NCI-H1417 (cell line): ENCODE data around the gene MTNR1B.

Experiments used
- DNase-seq, 3 experiments: peaks; one replicate each; lab custom pipeline; 2025; lab: John Stamatoyannopoulos, UW

MTNR1B gene

DNA sequence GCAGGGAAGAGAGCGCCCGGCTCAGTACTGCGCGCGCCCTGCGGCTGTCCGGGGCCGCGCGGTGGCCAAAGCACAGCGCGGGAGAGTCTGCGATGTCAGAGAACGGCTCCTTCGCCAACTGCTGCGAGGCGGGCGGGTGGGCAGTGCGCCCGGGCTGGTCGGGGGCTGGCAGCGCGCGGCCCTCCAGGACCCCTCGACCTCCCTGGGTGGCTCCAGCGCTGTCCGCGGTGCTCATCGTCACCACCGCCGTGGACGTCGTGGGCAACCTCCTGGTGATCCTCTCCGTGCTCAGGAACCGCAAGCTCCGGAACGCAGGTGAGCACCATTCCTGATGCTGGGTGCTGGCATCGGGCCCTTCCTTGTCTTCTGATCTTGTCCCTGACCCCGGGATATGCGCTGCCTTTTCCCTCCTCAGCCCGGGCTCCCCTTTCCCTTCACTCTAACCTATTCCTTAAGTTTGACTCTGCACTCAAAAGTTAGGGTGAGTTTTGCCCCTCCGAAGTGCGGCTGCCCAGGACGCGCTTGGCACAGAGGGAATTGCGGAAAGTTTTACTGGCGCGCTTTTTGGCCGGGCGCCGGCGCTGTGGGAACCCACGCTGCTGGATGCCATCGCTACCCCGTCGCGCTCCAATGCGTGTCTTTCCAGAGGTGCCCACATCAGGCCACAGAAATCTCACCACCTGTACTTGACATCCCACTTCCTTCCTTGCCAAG, at the start of gene MTNR1B:
Gene MTNR1B (plus strand): TSS at position 18 of the 714 bp plus-strand sequence. CDS start 75 bp downstream, at position 93.
- DNase-seq, result no peak

DNA sequence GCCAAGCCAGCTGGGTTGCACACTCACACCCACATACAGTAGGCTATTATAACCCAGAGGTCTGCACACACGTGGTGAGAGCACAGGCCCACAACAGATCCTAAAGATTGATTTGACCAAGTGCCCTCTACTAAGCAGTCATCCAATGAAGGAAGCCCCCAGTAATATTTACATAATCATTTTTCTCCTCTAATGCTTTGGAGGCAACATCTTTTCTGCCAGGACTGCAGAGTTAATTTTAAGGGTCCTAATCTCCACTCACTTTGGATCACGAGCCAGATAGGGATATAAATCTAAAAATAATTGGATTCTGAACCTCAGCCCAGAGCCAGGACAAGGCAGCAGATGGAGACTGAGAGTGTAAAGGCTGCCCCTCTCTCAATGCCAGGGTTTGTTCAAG, 49.1 kb upstream of the MTNR1B start:
- DNase-seq, result no peak

DNA sequence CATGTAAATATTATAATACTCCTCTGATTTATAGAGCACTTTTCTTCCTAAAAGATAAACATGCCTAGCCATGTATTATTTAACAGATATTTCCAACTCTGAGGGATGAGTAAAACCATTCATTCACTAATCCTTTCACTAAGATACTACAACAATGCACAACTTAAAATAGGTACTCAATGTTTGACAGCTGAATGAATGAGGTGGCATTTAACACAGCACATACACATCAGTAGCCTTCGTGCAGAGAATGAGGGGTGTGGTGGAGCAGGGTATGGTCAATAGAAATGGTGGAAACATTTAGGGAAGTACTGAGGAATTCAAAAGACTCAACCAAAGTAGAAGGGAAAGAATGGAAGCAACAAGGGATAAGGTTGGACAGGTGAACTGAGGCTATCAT, 46.7 kb upstream of the MTNR1B start:
- no peak for DNase-seq

DNA sequence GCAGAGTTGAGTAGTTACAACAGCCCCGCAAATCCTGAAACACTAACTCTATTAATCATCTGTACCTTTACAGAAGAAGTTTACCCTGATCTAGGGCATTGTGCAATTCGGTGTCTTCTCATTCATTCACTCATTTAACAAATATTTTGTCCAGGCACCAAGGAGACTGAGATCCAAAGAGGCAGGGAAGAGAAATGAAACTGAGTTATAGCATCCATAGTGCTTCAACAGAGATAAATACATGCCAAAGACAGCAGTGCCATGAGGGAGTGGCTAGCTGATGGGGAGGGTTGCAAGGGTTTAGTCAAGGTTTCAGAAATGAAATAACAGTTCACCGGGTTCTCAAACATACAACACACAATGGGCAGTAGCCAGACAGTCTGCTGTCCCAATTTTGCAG, 40.2 kb upstream of the MTNR1B start:
- DNase-seq, result no peak

DNA sequence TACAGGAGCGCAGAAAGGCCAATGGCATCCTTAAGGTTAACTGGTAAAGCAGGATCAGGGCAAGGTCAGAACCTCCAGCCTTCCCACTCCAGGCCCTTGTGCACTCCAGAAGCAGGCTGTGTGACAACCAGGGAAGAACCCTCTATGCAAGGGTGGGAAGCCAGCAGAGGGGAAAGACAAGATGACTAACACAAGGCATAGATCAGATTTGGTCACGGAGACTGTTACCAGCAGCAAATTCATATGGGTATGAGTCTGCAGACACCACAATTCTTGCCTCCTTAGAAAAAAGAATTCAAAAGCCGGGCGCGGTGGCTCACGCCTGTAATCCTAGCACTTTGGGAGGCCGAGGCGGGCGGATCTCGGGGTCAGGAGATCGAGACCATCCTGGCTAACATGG, 39.8 kb upstream of the MTNR1B start:
- no peak for DNase-seq

DNA sequence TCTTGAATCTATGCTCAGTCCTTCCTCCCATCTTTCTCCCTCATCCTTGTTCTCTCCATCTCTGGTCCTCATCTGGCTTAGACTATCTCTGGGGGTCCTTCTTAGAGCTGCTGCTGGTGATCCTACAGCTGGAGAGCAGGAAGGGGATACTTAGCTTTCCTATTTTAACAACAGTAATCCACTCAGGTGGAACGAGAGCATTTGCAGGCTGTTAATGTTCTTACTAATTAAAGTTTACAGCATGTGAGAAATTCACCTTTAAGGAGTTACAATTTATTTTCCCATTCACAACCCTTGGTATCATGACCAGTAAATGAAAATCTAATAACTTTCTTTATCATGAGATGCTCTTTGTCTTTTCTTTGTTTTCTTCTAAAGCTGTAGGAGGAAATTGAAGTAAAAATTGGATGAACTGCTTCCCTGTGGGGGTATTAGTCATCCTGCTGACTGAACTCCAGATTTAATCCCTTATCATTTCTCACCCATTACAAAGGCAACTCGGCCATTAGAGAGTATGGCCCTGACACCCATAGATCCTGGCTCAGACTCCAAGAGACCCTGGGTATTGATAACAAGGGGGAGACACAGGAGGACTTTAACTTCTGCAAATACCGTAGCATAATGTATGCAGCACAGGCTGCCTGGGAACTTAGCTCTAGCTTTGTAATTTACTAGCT, 37.6 kb upstream of the MTNR1B start:
- peak in 1 of 3 experiments; percentile 17 for DNase-seq

DNA sequence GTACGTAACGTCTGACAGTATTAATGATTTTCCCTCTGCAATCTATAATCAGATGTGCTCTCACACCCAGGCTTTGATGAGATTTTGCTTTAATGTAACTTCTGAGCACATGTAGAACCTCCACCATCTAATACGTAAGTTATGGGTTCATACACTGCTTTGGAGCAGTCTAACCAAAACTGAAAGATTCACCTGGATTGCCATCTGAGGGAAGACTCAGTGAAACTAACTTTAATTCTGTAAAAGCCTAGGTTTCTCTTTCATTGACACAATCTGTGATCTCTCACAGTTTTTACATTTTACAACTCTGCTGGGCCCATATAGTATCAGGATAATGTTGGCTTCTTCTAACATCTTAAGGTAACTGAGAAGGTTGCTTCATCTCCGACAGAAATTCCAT, 30.1 kb upstream of the MTNR1B start:
- no peak for DNase-seq

DNA sequence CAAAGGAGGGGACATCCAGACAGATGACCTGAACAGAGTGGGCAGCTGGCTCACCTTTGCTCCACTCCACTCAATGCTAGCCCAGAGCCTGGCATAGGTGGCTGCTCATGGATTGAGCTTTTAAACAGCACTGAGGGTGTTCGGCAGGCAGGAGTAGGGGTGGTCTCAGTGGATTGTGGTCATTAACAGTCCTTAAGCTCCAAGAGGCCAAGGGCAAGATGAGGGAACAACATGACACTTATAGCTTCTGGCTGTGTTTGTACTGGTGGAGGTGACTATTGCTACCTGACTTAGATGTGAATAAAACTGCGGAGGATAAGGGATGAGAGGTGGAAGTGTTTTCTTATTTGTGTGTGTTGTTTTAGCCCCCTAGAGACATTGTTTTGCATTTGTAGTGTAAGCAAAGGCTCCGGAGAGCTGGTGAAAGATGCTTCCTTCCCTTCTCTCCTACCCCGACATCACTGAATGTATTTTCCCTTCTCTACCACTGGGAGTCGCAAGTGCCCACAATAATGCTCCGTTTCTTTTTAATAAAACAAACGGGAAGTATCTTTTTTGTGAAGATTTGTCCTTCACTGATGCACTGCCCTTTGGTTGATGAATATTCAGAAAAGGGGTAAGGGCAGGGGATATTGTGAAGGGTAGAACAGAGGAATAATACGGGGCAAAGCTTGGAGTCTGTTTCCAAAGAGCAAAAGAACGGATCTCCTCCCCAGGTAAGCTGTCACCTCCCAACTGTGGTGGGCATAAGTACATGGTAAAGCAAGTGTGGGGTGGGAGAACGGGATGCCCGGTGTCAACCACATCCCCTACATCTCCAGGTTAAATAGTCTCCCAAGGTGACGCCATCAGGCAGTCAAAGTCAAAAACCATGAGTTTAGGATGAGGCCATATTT, 27.5 kb upstream of the MTNR1B start:
- no peak for DNase-seq

DNA sequence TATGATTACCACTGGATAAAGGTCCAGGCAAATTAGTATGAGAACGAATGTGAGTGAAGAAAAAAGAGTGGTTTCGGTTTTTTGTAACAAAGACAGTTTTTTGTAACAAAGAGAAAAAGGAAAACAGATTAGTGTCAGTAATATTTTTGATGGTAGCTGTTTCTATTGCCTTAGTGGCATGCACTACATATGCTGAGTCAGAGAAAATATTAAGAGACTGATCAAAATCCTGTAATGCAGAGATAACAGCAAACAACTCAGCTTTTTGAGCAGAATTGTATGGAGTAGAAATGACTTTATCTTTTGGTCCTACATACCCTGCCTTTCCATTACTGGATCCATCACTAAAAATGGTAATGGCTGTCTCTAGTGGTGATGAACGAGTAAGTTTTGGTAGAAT, 22.7 kb upstream of the MTNR1B start:
- DNase-seq, result no peak

DNA sequence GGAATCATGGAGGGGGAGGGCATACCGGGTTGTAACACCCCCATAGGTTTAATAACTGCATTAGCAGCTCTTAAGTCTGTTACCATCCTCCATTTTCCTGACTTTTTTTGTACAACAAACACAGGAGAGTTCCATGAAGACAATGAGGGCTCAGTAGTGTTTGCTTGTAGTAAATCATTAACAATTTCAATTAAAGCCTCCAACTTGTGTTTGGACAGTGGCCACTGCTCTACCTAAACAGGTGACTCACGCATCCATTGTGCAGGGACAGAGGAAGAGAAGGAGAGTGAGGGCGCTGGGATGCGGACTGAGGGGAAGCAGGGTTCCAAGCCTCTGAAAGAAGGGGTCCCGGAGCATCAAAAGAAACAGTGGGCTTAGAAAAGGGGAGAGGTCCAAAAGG, 21.3 kb upstream of the MTNR1B start:
- DNase-seq, result no peak

DNA sequence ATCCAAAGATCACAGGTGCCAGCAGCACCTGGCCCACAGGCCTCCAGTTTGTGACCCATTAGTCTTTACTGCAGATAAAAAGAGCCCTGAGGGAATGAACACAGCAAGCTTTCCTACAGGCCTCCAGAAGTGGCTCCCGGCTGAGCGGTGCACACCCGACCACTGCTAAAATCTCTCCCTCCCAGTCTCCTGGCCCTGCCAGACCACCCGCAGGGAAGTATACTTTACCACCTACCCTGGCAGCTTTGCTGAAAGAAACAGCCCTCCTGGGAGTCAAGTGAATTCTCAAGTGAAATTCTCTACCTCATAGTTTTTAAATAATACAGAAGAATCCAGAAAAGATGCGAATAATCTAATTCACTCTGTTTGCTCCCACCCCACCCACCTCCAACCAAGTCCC, 15.4 kb upstream of the MTNR1B start:
- DNase-seq, result peak in 2 of 3 experiments; percentile 58 to 78

DNA sequence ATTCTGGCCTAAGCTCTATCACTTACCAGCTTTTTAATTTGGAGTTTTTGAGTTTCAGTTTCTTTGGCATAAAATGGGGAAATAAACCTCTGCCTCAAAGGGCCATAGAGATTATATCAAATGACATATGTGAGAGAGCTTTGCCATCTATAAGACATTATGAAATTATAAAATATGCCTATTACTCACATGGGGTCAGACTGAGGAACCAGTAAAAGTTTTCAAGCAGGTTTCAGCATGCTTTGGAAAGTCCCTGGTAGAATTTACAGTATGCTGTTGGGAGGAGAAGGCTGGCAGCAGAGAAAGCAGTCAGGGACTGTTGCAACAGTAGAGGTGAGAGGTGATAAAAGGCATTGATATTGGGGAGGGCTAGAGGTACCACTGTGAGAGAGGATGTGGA, 13.6 kb upstream of the MTNR1B start:
- no peak for DNase-seq

DNA sequence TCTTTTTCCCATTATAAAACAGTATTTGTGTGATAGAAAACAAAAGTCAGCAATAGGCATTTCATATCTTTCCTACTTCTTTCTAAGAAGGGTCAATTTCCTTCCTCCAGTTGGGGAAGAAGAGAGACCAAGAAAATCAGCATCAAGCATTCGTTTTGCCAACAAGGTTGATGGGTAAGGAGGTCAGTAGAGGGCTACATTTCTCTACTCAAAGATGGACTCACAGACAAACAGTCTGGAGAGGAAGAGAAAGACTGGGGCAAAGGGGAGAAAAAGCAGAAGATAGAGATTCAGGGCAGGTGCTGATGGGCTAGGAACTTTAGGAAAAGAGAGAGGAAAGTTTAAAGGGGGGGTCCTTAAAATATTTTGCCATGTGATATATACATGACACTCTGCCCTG, 8.6 kb upstream of the MTNR1B start:
- no peak for DNase-seq

DNA sequence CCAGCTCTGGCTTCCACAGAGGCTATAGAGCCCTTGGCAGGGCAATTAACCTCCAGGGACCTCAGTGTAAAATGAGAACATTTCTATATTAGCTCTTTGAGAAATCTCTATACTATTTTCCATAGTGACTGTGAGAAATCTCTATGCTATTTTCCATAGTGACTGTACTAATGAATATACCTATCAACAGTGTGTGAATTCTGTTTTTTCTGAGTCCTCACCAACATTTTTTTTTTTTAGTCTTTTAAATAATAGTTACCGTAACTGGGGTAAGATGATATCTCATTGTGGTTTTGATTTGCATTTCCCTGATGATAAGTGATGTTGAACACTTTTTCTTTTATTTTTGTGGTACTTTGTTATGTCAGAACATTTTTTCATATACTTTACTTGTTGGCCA, 7.0 kb upstream of the MTNR1B start:
- DNase-seq, result no peak

DNA sequence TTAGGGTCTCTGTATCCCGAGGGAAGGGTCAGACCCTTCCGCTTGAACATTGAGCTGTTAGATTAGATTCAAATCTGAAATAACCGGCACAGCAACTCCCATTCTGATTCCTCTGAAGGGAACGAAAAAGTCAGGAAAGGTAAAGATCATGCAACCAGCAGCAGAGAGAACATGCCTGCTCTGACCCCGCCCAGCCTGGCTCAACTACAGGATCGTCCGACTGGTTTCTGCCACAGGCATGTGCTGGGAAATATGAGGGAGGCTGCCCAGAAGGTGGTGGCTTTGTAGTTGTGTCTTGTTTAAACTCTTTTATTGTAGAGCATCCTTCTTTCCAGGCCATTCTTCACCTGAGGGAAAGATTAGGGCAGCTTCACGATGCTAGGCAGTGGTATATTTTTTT, 5.0 kb upstream of the MTNR1B start:
- DNase-seq, result no peak

DNA sequence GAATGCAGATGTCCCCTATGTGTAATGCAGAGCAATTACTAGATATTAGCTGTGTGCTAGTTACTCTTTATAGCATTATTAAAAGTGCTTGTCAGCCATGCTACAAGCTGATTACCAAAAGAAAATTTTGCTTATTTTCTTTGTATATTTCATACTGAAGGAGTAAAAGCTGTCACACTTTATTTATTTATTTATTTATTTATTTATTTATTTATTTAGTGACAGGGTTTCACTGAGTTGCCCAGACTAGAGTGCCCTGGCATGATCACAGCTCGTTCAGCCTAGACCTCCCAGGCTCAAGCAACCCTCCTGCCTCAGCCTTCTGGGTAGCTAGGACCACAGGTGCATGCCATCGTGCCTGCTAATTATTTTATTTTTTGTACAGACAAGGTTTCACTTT, 4.3 kb upstream of the MTNR1B start:
- no peak for DNase-seq

DNA sequence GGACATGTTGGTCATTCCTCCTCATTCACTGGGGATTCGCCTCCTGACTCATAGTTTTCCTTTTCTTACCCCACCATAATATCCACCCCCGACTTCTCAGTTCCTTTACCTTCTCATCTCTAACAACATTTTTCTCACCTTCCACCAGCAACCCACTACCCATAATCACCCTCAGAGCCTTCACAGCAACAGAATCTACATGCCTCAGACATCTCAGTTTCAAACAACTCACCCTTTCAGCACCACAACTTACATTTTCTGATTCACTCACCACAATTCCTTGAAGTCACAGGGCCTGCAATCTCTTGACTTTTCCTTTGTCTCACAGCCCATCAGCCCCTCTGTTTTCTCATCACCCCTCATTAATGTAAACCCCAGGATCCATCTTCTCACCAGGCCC, 2.3 kb upstream of the MTNR1B start:
- DNase-seq, result no peak

DNA sequence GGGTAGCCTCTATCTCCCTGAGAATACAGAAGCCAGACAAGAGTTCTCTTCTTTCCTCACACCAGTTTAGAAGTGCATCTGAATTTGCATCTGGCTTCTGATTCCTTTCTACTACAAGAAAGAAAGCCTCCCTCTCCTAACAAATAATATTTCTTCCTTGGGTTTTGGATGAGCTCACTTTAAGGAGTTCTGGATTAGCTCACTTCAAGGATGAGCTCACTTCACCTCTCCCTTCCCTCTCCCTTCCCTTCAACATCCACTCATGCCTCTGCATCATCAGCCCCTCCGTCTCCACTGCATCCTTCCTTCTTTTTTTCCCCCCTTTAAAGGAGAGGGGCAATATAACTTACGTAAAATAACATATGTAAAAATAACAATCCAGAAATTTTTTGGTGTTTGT, 1.6 kb upstream of the MTNR1B start:
- DNase-seq, result no peak

DNA sequence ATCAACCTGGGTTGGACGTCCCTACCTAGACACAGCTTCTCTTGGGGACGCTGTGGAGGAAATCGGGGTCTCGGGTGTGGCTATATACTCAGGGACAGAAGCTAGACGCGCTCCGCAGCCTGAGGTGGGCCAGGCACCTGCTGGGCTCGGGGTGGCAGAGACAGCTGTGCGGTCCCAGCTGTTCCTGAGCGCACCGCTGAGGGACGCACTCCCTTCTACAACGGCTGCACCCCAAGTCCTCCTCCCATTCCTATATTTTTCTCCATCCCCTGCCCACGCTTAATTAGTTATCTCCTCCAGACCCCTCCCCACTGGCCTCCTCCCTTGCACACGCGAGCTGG, 188 bp upstream of the MTNR1B start:
- DNase-seq, result no peak

DNA sequence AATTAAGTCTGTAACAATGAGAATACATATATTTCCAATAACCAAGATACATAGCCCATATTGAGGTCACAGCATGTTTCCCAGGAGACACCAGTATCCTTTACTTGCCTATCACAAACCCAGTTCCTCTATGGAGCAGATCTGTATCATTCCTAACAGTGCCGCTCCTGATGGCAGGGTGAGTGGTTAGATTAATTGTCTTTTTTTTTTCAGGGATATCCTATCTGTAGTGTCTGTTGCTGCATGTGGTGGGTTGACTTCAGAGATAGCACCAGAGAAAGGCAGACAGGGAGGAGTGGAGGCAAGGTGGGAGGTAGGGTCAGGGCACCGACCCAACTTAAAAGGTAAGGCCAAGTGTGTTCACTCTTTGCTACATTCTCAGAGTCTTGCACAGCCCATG, 2.8 kb downstream of the MTNR1B start:
- no peak for DNase-seq

DNA sequence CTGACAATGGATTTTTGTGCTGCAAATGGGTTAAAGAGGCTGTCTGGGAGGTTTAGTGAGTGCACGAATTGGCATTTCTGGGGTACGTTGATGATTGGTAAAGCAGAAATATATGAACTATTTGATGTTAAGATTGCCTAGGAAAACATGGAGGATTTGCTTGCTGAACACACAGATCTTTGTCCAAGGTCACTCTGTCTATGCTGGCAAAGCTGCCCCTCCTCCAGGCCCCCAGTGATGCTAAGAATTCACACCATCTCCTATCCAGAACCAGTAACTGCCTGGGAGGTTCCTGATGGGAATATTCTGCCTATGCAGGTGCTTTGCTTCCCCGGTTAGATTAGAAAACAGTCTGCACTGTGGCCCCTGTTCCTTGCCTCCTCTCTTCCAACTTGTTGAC, 5.8 kb downstream of the MTNR1B start:
- DNase-seq, result no peak

DNA sequence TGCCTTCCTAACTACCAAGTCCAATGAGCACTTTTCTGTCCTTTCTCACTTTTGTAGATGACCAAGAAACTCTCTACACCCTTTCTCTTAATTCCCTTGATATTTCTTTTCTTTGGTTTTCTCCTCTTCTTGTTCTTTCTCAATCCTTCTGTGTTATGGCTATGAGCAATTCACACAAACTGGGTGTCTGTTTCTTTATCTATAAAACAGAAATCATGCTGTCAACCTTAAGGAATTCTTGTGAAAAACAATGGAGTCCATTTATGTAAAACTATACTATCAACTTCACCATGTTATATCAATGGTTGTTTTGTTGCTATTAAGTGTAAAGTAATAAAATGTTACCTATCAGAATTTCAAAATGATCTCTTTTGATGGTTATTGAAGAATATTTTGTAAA, 7.2 kb downstream of the MTNR1B start:
- DNase-seq, result no peak

DNA sequence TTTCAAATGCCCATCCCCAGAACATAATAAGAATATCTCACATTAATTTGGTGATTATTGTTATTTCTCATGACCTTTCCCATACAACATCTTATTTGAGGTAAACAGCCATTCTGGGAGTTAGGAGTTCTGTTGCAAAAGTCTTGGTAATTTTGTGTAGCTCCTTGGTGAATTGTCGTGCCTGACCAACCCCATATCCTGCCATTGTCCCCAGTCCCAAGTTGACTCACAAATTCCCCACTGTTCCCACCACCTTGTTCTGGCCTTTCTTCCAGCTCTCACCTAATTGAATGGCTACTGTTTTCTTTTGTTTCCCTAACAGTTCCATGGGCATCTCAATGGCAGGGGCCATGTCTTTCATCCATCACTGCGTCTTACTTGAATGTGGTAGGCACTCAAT, 8.0 kb downstream of the MTNR1B start:
- DNase-seq, result no peak
